Loucy (cell line): ENCODE data around the gene MYCN.

Source experiments
- H2AFZ ChIP-seq: fragments of 200-600 bp; sonication (generic); 2 replicates; pipeline ENCODE4 v1.6.0; 2016; ENCODE audit warnings: antibody characterized with exemption, mild to moderate bottlenecking, low read length, moderate library complexity
- H3F3A ChIP-seq: fragments of 200-600 bp; 2 replicates; pipeline ENCODE4 v1.6.0; 2016; ENCODE audit warnings: antibody characterized with exemption, low read depth, mild to moderate bottlenecking
- H3K27me3 ChIP-seq: fragments of 200-600 bp; sonication (generic); 2 replicates; pipeline ENCODE4 v1.6.1; 2014; ENCODE audit warnings: low read length, mild to moderate bottlenecking; ENCODE audit not compliant: insufficient read depth, poor library complexity, severe bottlenecking
- H3K36me3 ChIP-seq: fragments of 200-600 bp; sonication (generic); 2 replicates; pipeline ENCODE4 v1.6.1; 2016; ENCODE audit warnings: low read length; ENCODE audit not compliant: insufficient read depth
- H3K4me1 ChIP-seq: fragments of 200-600 bp; sonication (generic); 2 replicates; pipeline ENCODE4 v1.5.1; 2014; ENCODE audit warnings: low read length, mild to moderate bottlenecking; ENCODE audit not compliant: insufficient read depth, poor library complexity, severe bottlenecking
- H3K4me2 ChIP-seq: fragments of 200-600 bp; sonication (generic); 2 replicates; pipeline ENCODE4 v1.6.0; 2014; ENCODE audit warnings: antibody characterized with exemption, low read length, low read depth, mild to moderate bottlenecking; ENCODE audit not compliant: poor library complexity, severe bottlenecking
- H3K4me3 ChIP-seq: fragments of 200-600 bp; sonication (generic); 2 replicates; pipeline ENCODE4 v1.5.1; 2014; ENCODE audit warnings: low read length, mild to moderate bottlenecking, mixed read lengths; ENCODE audit not compliant: poor library complexity, severe bottlenecking
- H3K79me2 ChIP-seq: fragments of 200-600 bp; sonication (generic); 2 replicates; pipeline ENCODE4 v1.6.1; 2014; ENCODE audit warnings: low read length; ENCODE audit not compliant: insufficient read depth
- H3K9ac ChIP-seq: fragments of 200-600 bp; sonication (generic); 2 replicates; pipeline ENCODE4 v1.6.0; 2014; ENCODE audit warnings: mild to moderate bottlenecking, low read depth, low read length, moderate library complexity; ENCODE audit not compliant: poor library complexity, severe bottlenecking
- H3K9me2 ChIP-seq: fragments of 200-600 bp; sonication (generic); replicated peaks from 2 replicates; pipeline ENCODE4 v1.6.1; 2016; ENCODE audit warnings: low read depth, low read length, mixed read lengths
- H3K9me3 ChIP-seq: fragments of 200-600 bp; sonication (generic); 2 replicates; pipeline ENCODE4 v1.6.1; 2014; ENCODE audit warnings: mild to moderate bottlenecking, antibody characterized with exemption, low read length, low read depth; ENCODE audit not compliant: insufficient read depth
- H4K20me1 ChIP-seq: fragments of 200-600 bp; sonication (generic); 2 replicates; pipeline ENCODE4 v1.6.0; 2014; ENCODE audit warnings: antibody characterized with exemption, low read length, mild to moderate bottlenecking; ENCODE audit not compliant: insufficient read depth, poor library complexity, severe bottlenecking
- CTCF ChIP-seq: fragments of 200-600 bp; sonication (generic); conservative IDR thresholded peaks from 2 replicates; pipeline ENCODE4 v1.5.1; 2014; ENCODE audit warnings: mild to moderate bottlenecking, antibody characterized with exemption, low read length
- EZH2phosphoT487 ChIP-seq: fragments of 200-600 bp; IDR thresholded peaks from 2 replicates; pipeline ENCODE4 v1.6.1; 2018; ENCODE audit warnings: antibody characterized with exemption, mild to moderate bottlenecking, moderate library complexity, borderline replicate concordance

MYCN gene

GRCh38 chr2:15979759-15980604 is 39.6 kb downstream of the MYCN start:
- Histone ChIP-seq H3K79me2 (no peaks in the 10 kb centered on the region), H3K9me3 (no peaks in the 10 kb centered on the region), H3K36me3 (no peaks in the 10 kb centered on the region), H3K9ac (no peak overlapping the region), H3F3A (no peaks in the 10 kb centered on the region), H2AFZ (no peak overlapping the region), H3K4me1 (peaks cover 27% of the 10 kb centered on the region), H4K20me1 (no peaks in the 10 kb centered on the region), H3K9me2 (no peaks in the 10 kb centered on the region), H3K27me3 (no peaks in the 10 kb centered on the region), H3K4me3 (no peak overlapping the region), H3K4me2 (no peak overlapping the region)
- TF ChIP-seq EZH2phosphoT487 (no peak), CTCF (no peak)

GRCh38 chr2:15980605-15981098 is 40.3 kb downstream of the MYCN start:
- Histone ChIP-seq H3K4me1 (peaks cover 27% of the 10 kb centered on the region), H3K9me3 (no peaks in the 10 kb centered on the region), H3K4me2 (no peak overlapping the region), H3K9me2 (no peaks in the 10 kb centered on the region), H4K20me1 (no peaks in the 10 kb centered on the region), H3K4me3 (no peak overlapping the region), H3F3A (no peaks in the 10 kb centered on the region), H2AFZ (no peak overlapping the region), H3K79me2 (no peaks in the 10 kb centered on the region), H3K36me3 (no peaks in the 10 kb centered on the region), H3K27me3 (no peaks in the 10 kb centered on the region), H3K9ac (no peak overlapping the region)
- TF ChIP-seq EZH2phosphoT487 (no peak), CTCF (no peak)

GRCh38 chr2:15981646-15982045 is 41.3 kb downstream of the MYCN start:
- no peaks in the 10 kb centered on the region for H3F3A ChIP-seq
- H3K9me3 ChIP-seq, result no peaks in the 10 kb centered on the region
- H3K36me3 ChIP-seq, result no peaks in the 10 kb centered on the region
- peaks cover 27% of the 10 kb centered on the region for H3K4me1 ChIP-seq
- no peak overlapping the region for H3K9ac ChIP-seq
- no peaks in the 10 kb centered on the region for H3K79me2 ChIP-seq
- H2AFZ ChIP-seq, result no peak overlapping the region
- no peaks in the 10 kb centered on the region for H3K27me3 ChIP-seq
- TF ChIP-seq CTCF (no peak), EZH2phosphoT487 (no peak)
- peak overlapping the region; percentile 60 for H3K4me2 ChIP-seq
- no peaks in the 10 kb centered on the region for H4K20me1 ChIP-seq
- H3K9me2 ChIP-seq, result no peaks in the 10 kb centered on the region
- H3K4me3 ChIP-seq, result peak overlapping the region; percentile 52
